ENCODE data around the gene NEU1.
"Not testable (repeated sequence)": the region's sequence is repeated elsewhere in the genome, so short reads cannot be mapped to it uniquely, and the experiment has no call there.

GRCh38 chr6:31868658-31868971 lies 6.0 kb upstream of the NEU1 start:
- TF ChIP-seq ZFP3 (CRISPR knock-in tag; IDR thresholded peaks at IDR 0.05); ZFP30 (CRISPR knock-in tag; IDR thresholded peaks at IDR 0.05); PATZ1 (CRISPR knock-in tag; IDR thresholded peaks at IDR 0.05; ENCODE audit: borderline replicate concordance); SNAI2 (CRISPR knock-in tag; IDR thresholded peaks at IDR 0.05); RARB (CRISPR knock-in tag; IDR thresholded peaks at IDR 0.05); ZNF8 (CRISPR knock-in tag; IDR thresholded peaks at IDR 0.05); ESRRG (CRISPR knock-in tag; IDR thresholded peaks at IDR 0.05); ISL1 (CRISPR knock-in tag; IDR thresholded peaks at IDR 0.05); TSHZ2 (CRISPR knock-in tag; IDR thresholded peaks at IDR 0.05); PPARA (CRISPR knock-in tag; IDR thresholded peaks at IDR 0.05; ENCODE audit: borderline replicate concordance): not testable (repeated sequence)
- TF ChIP-seq, protein P1, sequence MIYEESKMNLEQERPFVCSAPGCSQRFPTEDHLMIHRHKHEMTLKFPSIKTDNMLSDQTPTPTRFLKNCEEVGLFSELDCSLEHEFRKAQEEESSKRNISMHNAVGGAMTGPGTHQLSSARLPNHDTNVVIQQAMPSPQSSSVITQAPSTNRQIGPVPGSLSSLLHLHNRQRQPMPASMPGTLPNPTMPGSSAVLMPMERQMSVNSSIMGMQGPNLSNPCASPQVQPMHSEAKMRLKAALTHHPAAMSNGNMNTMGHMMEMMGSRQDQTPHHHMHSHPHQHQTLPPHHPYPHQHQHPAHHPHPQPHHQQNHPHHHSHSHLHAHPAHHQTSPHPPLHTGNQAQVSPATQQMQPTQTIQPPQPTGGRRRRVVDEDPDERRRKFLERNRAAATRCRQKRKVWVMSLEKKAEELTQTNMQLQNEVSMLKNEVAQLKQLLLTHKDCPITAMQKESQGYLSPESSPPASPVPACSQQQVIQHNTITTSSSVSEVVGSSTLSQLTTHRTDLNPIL (CRISPR knock-in tag; IDR thresholded peaks at IDR 0.05; ENCODE audit: low read depth), result not testable (repeated sequence)
- TF ChIP-seq, protein P2, sequence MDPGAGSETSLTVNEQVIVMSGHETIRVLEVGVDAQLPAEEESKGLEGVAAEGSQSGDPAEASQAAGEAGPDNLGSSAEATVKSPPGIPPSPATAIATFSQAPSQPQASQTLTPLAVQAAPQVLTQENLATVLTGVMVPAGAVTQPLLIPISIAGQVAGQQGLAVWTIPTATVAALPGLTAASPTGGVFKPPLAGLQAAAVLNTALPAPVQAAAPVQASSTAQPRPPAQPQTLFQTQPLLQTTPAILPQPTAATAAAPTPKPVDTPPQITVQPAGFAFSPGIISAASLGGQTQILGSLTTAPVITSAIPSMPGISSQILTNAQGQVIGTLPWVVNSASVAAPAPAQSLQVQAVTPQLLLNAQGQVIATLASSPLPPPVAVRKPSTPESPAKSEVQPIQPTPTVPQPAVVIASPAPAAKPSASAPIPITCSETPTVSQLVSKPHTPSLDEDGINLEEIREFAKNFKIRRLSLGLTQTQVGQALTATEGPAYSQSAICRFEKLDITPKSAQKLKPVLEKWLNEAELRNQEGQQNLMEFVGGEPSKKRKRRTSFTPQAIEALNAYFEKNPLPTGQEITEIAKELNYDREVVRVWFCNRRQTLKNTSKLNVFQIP (CRISPR knock-in tag; IDR thresholded peaks at IDR 0.05; ENCODE audit: borderline replicate concordance, low read depth), result not testable (repeated sequence)
